22Rv1 (cell line): ENCODE measurements around the gene PDPN.

Experiments
- H3K27ac ChIP-seq: fragments of 450-650 bp; 2 replicates; pipeline ENCODE4 v1.5.1; 2017
- ZFX ChIP-seq: fragments of 450-650 bp; IDR thresholded peaks from 2 replicates; pipeline ENCODE4 v1.6.1; 2017; ENCODE audit warnings: antibody characterized with exemption, borderline replicate concordance
- TF ChIP-seq, protein P1 (sequence below): fragments of 450-650 bp; IDR thresholded peaks from 2 replicates; pipeline ENCODE4 v1.5.1; 2017; ENCODE audit warnings: mild to moderate bottlenecking

The PDPN gene

DNA sequence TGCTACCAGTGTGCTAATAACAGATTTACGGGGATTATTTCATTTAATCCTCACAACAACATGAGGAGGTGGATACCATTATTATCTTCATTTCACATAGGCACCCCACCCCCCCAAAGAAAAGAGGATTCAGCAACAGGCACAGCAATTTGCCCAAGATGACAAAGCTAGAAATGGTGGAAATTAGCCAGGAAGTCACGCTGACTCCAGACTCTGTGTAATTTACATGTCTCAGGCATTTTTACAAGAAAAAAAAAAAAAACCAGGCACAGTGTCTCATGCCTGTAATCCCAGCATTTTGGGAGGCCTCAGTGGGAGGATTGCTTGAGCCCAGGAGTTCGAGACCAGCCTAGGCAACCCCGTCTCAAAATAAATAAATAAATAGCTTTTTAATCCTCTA is 78.9 kb downstream of the PDPN start:
- TF ChIP-seq, protein P1, sequence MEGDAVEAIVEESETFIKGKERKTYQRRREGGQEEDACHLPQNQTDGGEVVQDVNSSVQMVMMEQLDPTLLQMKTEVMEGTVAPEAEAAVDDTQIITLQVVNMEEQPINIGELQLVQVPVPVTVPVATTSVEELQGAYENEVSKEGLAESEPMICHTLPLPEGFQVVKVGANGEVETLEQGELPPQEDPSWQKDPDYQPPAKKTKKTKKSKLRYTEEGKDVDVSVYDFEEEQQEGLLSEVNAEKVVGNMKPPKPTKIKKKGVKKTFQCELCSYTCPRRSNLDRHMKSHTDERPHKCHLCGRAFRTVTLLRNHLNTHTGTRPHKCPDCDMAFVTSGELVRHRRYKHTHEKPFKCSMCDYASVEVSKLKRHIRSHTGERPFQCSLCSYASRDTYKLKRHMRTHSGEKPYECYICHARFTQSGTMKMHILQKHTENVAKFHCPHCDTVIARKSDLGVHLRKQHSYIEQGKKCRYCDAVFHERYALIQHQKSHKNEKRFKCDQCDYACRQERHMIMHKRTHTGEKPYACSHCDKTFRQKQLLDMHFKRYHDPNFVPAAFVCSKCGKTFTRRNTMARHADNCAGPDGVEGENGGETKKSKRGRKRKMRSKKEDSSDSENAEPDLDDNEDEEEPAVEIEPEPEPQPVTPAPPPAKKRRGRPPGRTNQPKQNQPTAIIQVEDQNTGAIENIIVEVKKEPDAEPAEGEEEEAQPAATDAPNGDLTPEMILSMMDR, result no peak
- no peak for TF ChIP-seq ZFX
- no peak overlapping the region for H3K27ac ChIP-seq

DNA sequence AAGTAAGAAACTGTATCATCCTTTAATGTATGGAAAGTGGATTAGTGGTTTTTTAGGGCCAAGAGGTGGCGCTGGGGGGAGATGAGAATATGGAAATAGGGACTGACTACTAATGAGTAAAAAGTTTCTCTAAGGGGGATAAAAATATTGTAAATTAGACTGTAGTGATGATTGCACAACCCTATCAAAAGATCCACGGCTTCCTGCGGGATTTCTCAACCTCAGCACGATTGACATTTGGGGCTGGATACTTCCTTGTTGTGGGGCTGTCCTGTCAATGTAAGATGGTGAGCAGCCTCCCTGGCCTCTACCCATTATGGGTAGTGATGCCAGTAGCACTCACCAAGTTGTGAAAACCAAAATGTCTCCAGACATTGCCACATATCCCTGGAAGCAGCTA is 80.3 kb downstream of the PDPN start:
- TF ChIP-seq, protein P1, result no peak
- TF ChIP-seq ZFX, result no peak
- H3K27ac ChIP-seq, result no peak overlapping the region

DNA sequence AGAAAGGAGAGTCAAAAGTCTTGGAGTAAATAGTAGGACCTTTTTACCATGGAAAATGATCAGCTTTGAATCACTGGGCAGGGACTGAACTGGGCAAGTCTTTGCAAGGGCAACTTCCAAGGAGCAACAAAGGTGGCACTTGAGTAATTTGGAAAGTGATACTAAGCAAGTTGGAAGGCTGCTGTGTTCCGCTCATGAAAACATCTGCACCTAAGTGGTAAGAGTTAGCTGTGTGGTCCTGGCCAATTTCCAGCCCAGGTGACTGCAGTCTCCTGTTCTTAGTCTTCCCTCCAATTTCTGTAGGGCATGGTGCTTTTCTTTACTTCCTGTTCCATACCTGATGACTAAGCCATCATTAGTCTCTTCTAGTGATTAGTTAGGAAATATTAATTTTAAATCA is 80.8 kb downstream of the PDPN start:
- H3K27ac ChIP-seq, result no peak overlapping the region
- TF ChIP-seq, protein P1, result no peak
- no peak for TF ChIP-seq ZFX

DNA sequence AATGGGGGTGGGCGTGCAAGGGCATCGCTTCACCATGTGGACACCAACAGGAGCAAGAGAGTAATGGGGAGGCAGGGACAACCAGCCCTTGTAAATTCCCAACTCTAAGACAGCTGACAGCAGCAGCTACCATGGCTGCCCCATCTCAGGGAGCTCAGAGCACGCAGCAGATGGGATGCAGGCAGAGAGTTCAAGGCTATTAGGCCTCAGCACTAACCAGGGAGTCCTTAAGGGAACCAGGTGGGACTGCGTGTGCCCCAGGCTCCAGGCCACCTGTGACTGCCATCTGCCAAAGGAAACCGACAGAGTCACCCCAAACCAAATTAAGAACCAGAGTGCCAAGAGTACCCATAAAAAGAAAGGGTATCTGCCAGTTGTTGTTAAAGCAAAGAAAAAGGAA is 82.7 kb downstream of the PDPN start:
- H3K27ac ChIP-seq, result no peak overlapping the region
- no peak for TF ChIP-seq ZFX
- TF ChIP-seq, protein P1, result no peak
